Lung (tissue), 12 donors: Measurements from ENCODE around the gene MLIP. TPM values are rescaled to one million over a fixed set of nuclear protein-coding genes. Genes with fewer than 3 reads are reported as not detected.
A peak's percentile ranks its signal among the peaks of the same experiment; 100 is the strongest.

ENCODE experiments used
- ATAC-seq: fragments of 200-7000 bp; cut with Tn5 transposase; one replicate; pipeline ENCODE4 v1.9.1; 2020; ENCODE audit warnings: moderate number of reproducible peaks; ENCODE audit not compliant: insufficient read depth, low FRiP score
- DNase-seq, 3 donors: peaks; one replicate each; pipeline ENCODE4 v3.0.0-alpha.2; 2013 to 2017
- H3K27ac ChIP-seq, 2 donors: one replicate each; pipeline ENCODE4 v1.5.1; 2013; ENCODE audit warnings: mild to moderate bottlenecking in 2 of 2, moderate library complexity in 2 of 2, control low read depth in 1 of 2, inconsistent platforms in 1 of 2, low read depth in 1 of 2, low read length in 1 of 2
- H3K27me3 ChIP-seq, 3 donors: one replicate each; pipeline ENCODE4 v1.5.1; 2013; ENCODE audit warnings: low read length in 2 of 3; ENCODE audit not compliant: control insufficient read depth in 3 of 3, insufficient read depth in 3 of 3
- H3K36me3 ChIP-seq, 4 donors: one replicate each; pipeline ENCODE4 v1.5.1; 2013; ENCODE audit warnings: low read length in 4 of 4, mild to moderate bottlenecking in 1 of 4, moderate library complexity in 1 of 4; ENCODE audit not compliant: control insufficient read depth in 4 of 4, insufficient read depth in 4 of 4
- H3K4me1 ChIP-seq, 5 donors: one replicate each; pipeline ENCODE4 v1.5.1; 2013; ENCODE audit warnings: low read length in 5 of 5, mild to moderate bottlenecking in 2 of 5, moderate library complexity in 1 of 5; ENCODE audit not compliant: control insufficient read depth in 5 of 5, insufficient read depth in 5 of 5
- H3K4me3 ChIP-seq: one replicate; pipeline ENCODE4 v1.5.1; 2013; ENCODE audit warnings: mild to moderate bottlenecking, control low read depth, moderate library complexity
- H3K9ac ChIP-seq, 2 donors: one replicate each; pipeline ENCODE4 v1.5.1; 2013; ENCODE audit warnings: low read length in 2 of 2, control low read depth in 1 of 2; ENCODE audit not compliant: insufficient read depth in 1 of 2
- H3K9me3 ChIP-seq, 4 donors: one replicate each; pipeline ENCODE4 v1.5.1; 2013; ENCODE audit warnings: low read length in 3 of 4, mild to moderate bottlenecking in 1 of 4, moderate library complexity in 1 of 4; ENCODE audit not compliant: control insufficient read depth in 4 of 4, insufficient read depth in 3 of 4
- CTCF ChIP-seq: IDR thresholded peaks from 2 replicates; pipeline ENCODE4 v1.5.1; 2012; ENCODE audit warnings: mild to moderate bottlenecking; ENCODE audit errors: control extremely low read depth, extremely low read depth
- WGBS, 2 donors: extraction: QIAGEN DNeasy Blood & Tissue Kit; methylation state at CpG; one replicate each; pipeline ENCODE4 v1.1.7; 2013; 5-methylcytosine and 5-hydroxymethylcytosine counted together
- polyA plus RNA-seq, 2 donors: library from polyadenylated mRNA; stranded (reverse); fragments of 200-250 nt; gene quantifications; one replicate each; pipeline ENCODE4 v1.2.1, GENCODE V29; 2013
- total RNA-seq, 2 donors: library from RNA; depleted of rRNA in 1 of 2; stranded (reverse); fragments of >200 nt in 1 of 2; gene quantifications; one replicate each; pipeline ENCODE4 v1.2.1, GENCODE V29; 2014 to 2021
- donor health status: control.
- donor health status: control.
- donor health status: Bipolar disorder and iron deficiency.
- donor health status: healthy.
- donor health status: DM: yes; HTN: yes; CAD: no.

MLIP gene
- total and polyA plus RNA-seq, 4 donors: 0.16 to 1.3 (median 0.35) TPM

- no peak overlapping the region for H3K9ac ChIP-seq
- no peaks in the 10 kb centered on the region for H3K9me3 ChIP-seq
- no peak for TF ChIP-seq CTCF
- DNase-seq (peak in 2 of 3 donors; percentile 41 to 51), ATAC-seq (no peak)
- H3K27ac ChIP-seq: no peak overlapping the region
- 64 to 75% methylated on average over 6 of the region's 6 CpGs for WGBS, 2 donors
- H3K4me1 ChIP-seq: peaks cover 0 to 33% (median 4%) of the 10 kb centered on the region in 5 donors
- H3K4me3 ChIP-seq: no peak overlapping the region
- H3K36me3 ChIP-seq: peaks cover 0 to 2% (median 0%) of the 10 kb centered on the region in 4 donors
- H3K27me3 ChIP-seq: no peaks in the 10 kb centered on the region
Measured at GRCh38 chr6:54093326-54093948, 17.8 kb upstream of the MLIP start.

- peak in 1 of 3 donors; percentile 15 for DNase-seq
- Histone ChIP-seq H3K9me3 (no peaks in the 10 kb centered on the region), H3K36me3 (peaks cover 0 to 2% (median 0%) of the 10 kb centered on the region in 4 donors), H3K27ac (no peak overlapping the region), H3K4me3 (no peak overlapping the region), H3K9ac (no peak overlapping the region), H3K4me1 (peaks cover 0 to 32% (median 4%) of the 10 kb centered on the region in 5 donors), H3K27me3 (no peaks in the 10 kb centered on the region)
- no peak for ATAC-seq
- no peak for TF ChIP-seq CTCF
Measured at GRCh38 chr6:54094293-54094692, 16.9 kb upstream of the MLIP start.

GRCh38 chr6:54094786-54095185, 16.5 kb upstream of the MLIP start:
- peaks cover 0 to 30% (median 4%) of the 10 kb centered on the region in 5 donors for H3K4me1 ChIP-seq
- H3K9me3 ChIP-seq: no peaks in the 10 kb centered on the region
- no peak overlapping the region for H3K4me3 ChIP-seq
- ATAC-seq: no peak
- no peak for TF ChIP-seq CTCF
- H3K27ac ChIP-seq: no peak overlapping the region
- peak in 2 of 3 donors; percentile 74 to 78 for DNase-seq
- no peak overlapping the region for H3K9ac ChIP-seq
- H3K27me3 ChIP-seq: no peaks in the 10 kb centered on the region
- 63 to 79% methylated on average over 4 of the region's 4 CpGs for WGBS, 2 donors
- H3K36me3 ChIP-seq: peaks cover 0 to 2% (median 0%) of the 10 kb centered on the region in 4 donors

GRCh38 chr6:54095723-54096122, 15.5 kb upstream of the MLIP start:
- Histone ChIP-seq H3K4me1 (peaks cover 0 to 30% (median 4%) of the 10 kb centered on the region in 5 donors), H3K9me3 (no peaks in the 10 kb centered on the region), H3K27me3 (no peaks in the 10 kb centered on the region), H3K36me3 (peaks cover 0 to 2% (median 0%) of the 10 kb centered on the region in 4 donors), H3K27ac (no peak overlapping the region), H3K9ac (no peak overlapping the region), H3K4me3 (no peak overlapping the region)
- ATAC-seq (no peak), DNase-seq (no peak)
- WGBS, 2 donors: 77 to 88% methylated on average over 4 of the region's 4 CpGs
- no peak for TF ChIP-seq CTCF
